Upper lobe of left lung (tissue), 4 donors: ENCODE measurements around the gene IFNAR1.

Experiments used
- CTCF ChIP-seq, 6 experiments: fragments of 450-650 bp in 4 of 6; fragments of 200-600 bp in 2 of 6; sonication (generic) in 2 of 6; IDR thresholded peaks; one replicate each; pipeline ENCODE4 v1.5.1; 2016 to 2019; ENCODE audit warnings: antibody characterized with exemption in 6 of 6
- EP300 ChIP-seq, 4 donors: sonication (generic); formaldehyde crosslinking; IDR thresholded peaks; one replicate each; pipeline ENCODE4 v1.5.1; 2017; ENCODE audit warnings: antibody characterized with exemption in 4 of 4, control low read depth in 2 of 4
- POLR2AphosphoS5 ChIP-seq, 2 donors: sonication (generic); formaldehyde crosslinking; IDR thresholded peaks; one replicate each; pipeline ENCODE4 v1.5.1; 2017; ENCODE audit warnings: antibody characterized with exemption in 2 of 2

DNA sequence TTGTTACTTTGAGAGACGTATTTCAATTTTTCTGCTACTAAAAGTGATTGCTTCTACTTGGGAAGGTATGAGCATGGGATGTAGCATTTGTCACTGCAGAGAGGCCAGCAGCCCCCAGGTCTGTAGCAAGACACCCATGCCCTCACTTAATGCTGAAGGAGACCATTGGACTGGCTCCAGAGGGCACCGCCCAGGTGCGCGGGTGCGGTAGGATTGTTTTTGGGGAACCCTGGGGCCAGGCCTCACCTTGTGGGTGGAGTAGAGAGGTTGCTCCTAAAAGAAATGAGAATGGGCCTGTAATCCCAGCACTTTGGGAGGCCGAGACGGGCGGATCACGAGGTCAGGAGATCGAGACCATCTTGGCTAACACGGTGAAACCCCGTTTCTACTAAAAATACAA lies 47.8 kb downstream of the IFNAR1 start:
- TF ChIP-seq CTCF (IDR thresholded peaks at IDR 0.05) (no peak), POLR2AphosphoS5 (IDR thresholded peaks at IDR 0.05) (no peak), EP300 (IDR thresholded peaks at IDR 0.05) (no peak)
